PC-9 (cell line): ENCODE measurements around the gene CSNK1E. TPM values are rescaled to one million over a fixed set of nuclear protein-coding genes. Genes with fewer than 3 reads are reported as not detected.

ENCODE experiments used
- BruUV-seq: library from RNA; stranded (reverse); fragments of 400-500 nt; replicated peaks from 2 replicates; lab custom pipeline; 2021; lab: Mats Ljungman, UMichigan
- CTCF ChIA-PET: fragments of 300-600 bp; sonication (Branson Sonifier 250); formaldehyde crosslinking; loops from one replicate; lab custom pipeline; 2022; ENCODE audit warnings: antibody characterized with exemption; lab: Charles Lee
- POLR2A ChIA-PET: fragments of 300-600 bp; sonication (Branson Sonifier 250); formaldehyde crosslinking; loops from one replicate; lab custom pipeline; 2022; ENCODE audit warnings: antibody characterized with exemption; ENCODE audit not compliant: unreplicated experiment; lab: Charles Lee
- DNase-seq, 2 experiments: peaks; one replicate each; pipeline versions ENCODE4 v3.0.0 to v3.0.0-alpha.2; 2015 to 2022; ENCODE audit warnings: mixed read lengths in 1 of 2
- H2AFZ ChIP-seq: fragments of 200-600 bp; sonication (generic); 2 replicates; pipeline ENCODE4 v1.8.1; 2017; ENCODE audit warnings: antibody characterized with exemption
- H3F3A ChIP-seq: fragments of 200-600 bp; sonication (generic); 2 replicates; pipeline ENCODE4 v1.8.1; 2017; ENCODE audit warnings: antibody characterized with exemption, mild to moderate bottlenecking, low read depth; ENCODE audit not compliant: insufficient read depth
- H3K27ac ChIP-seq: fragments of 200-600 bp; sonication (generic); 2 replicates; pipeline ENCODE4 v1.6.1; 2016; ENCODE audit warnings: mixed run types
- H3K27me3 ChIP-seq: fragments of 200-600 bp; sonication (generic); 2 replicates; pipeline ENCODE4 v1.6.1; 2016; ENCODE audit warnings: low read depth, mixed run types; ENCODE audit not compliant: insufficient read depth
- H3K36me3 ChIP-seq: fragments of 200-600 bp; sonication (generic); 2 replicates; pipeline ENCODE4 v1.6.1; 2016; ENCODE audit warnings: low read depth, mixed run types
- H3K4me1 ChIP-seq: fragments of 200-600 bp; sonication (generic); replicated peaks from 2 replicates; pipeline ENCODE4 v1.6.1; 2016; ENCODE audit warnings: mixed run types; ENCODE audit not compliant: insufficient read depth
- H3K4me2 ChIP-seq: fragments of 200-600 bp; sonication (generic); 2 replicates; pipeline ENCODE4 v1.6.1; 2017; ENCODE audit warnings: mixed run types
- H3K4me3 ChIP-seq: fragments of 200-600 bp; sonication (generic); 2 replicates; pipeline ENCODE4 v1.6.1; 2016; ENCODE audit warnings: mixed run types
- H3K79me2 ChIP-seq: fragments of 200-600 bp; sonication (generic); 2 replicates; pipeline ENCODE4 v1.6.1; 2017; ENCODE audit warnings: low read depth, mixed run types
- H3K9me2 ChIP-seq: fragments of 200-600 bp; sonication (generic); 2 replicates; pipeline ENCODE4 v1.8.1; 2017; ENCODE audit warnings: mild to moderate bottlenecking; ENCODE audit not compliant: insufficient read depth
- H3K9me3 ChIP-seq: fragments of 200-600 bp; sonication (generic); 2 replicates; pipeline ENCODE4 v1.8.1; 2016; ENCODE audit warnings: low read depth; ENCODE audit not compliant: insufficient read depth
- H4K20me1 ChIP-seq: fragments of 200-600 bp; sonication (generic); 2 replicates; pipeline ENCODE4 v1.8.1; 2017; ENCODE audit not compliant: insufficient read depth
- CTCF ChIP-seq: fragments of 200-600 bp; sonication (generic); conservative IDR thresholded peaks from 2 replicates; pipeline ENCODE4 v1.6.1; 2017; ENCODE audit warnings: mixed run types, antibody characterized with exemption, mild to moderate bottlenecking, moderate library complexity
- EZH2 ChIP-seq: fragments of 200-600 bp; sonication (generic); IDR thresholded peaks from 2 replicates; pipeline ENCODE4 v1.8.0; 2017; ENCODE audit warnings: antibody characterized with exemption, low read depth
- intact Hi-C: fragments of 100-400 bp; cut with micrococcal nuclease; formaldehyde crosslinking; loops from one replicate; pipeline ENCODE4 v1.10.0; 2022; ENCODE audit not compliant: unreplicated experiment
- total RNA-seq: library from RNA; stranded (reverse); gene quantifications from 2 replicates; pipeline ENCODE4 v1.2.3, GENCODE V29; 2021

The CSNK1E gene
- total RNA-seq, 1 experiment from 2014 or later: 348 TPM

DNA sequence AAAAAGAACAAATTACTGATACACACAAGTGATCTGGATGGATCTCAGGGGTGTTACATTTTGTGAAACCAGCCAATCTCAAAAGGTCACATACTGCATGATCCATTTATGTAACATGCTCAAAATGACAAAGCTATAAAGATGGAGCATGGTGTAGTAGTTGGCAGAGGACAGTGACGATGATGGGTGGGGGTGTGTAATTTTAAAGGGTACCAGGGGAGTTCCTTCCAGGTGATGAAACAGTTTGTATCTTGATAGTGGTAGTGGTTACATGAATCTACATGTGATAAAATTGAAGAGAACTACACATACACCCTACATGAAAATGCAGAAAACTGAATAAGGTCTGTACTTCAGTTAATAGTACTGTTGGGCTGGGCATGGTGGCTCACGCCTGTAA lies 61.5 kb downstream of the CSNK1E start:
- Histone ChIP-seq H3K4me3 (no peak overlapping the region), H3K27ac (no peak overlapping the region), H3K36me3 (0 out of 2 replicates have a peak, but pooled peaks cover 18% of the 10 kb centered on the region), H3K4me2 (no peak overlapping the region), H3K9me2 (no peaks in the 10 kb centered on the region), H3F3A (peaks cover 4% of the 10 kb centered on the region; the same call in 1 of the 2 replicates), H3K79me2 (peaks cover 99% of the 10 kb centered on the region), H2AFZ (no peak overlapping the region), H3K9me3 (no peaks in the 10 kb centered on the region), H3K27me3 (no peaks in the 10 kb centered on the region), H4K20me1 (peaks cover 73% of the 10 kb centered on the region), H3K4me1 (no peaks in the 10 kb centered on the region)
- TF ChIP-seq CTCF: no peak
- TF ChIP-seq EZH2: no peak
- intact Hi-C loops: no loop called here
- ChIA-PET POLR2A (interaction anchor here (0.6 kb wide), 1 partner anchor 53 kb away, joined by 4 read pairs; no protein-coding TSS in a partner anchor), CTCF (interaction anchor here (0.6 kb wide), 1 partner anchor 208 kb away, joined by 7 read pairs; no protein-coding TSS in a partner anchor)
- no peak for DNase-seq
- no TSS peak for BruUV-seq

- Histone ChIP-seq H3K4me2 (no peak overlapping the region), H3K27ac (no peak overlapping the region), H3K36me3 (peaks cover 48% of the 10 kb centered on the region; the same call in 1 of the 2 replicates), H2AFZ (no peak overlapping the region), H3K27me3 (no peaks in the 10 kb centered on the region), H3K79me2 (peaks cover 84% of the 10 kb centered on the region), H4K20me1 (peaks cover 62% of the 10 kb centered on the region), H3K9me2 (no peaks in the 10 kb centered on the region), H3K4me3 (no peak overlapping the region), H3K4me1 (no peaks in the 10 kb centered on the region), H3F3A (peaks cover 5% of the 10 kb centered on the region; the same call in 1 of the 2 replicates), H3K9me3 (no peaks in the 10 kb centered on the region)
- no TSS peak for BruUV-seq
- DNase-seq: no peak
- TF ChIP-seq EZH2: no peak
- TF ChIP-seq CTCF: no peak
- intact Hi-C loops: no loop called here
- CTCF ChIA-PET: no interaction called here
- POLR2A ChIA-PET: no interaction called here
These were observed 65.9 kb downstream of the CSNK1E start for GRCh38 chr22:38251341-38251692.

DNA sequence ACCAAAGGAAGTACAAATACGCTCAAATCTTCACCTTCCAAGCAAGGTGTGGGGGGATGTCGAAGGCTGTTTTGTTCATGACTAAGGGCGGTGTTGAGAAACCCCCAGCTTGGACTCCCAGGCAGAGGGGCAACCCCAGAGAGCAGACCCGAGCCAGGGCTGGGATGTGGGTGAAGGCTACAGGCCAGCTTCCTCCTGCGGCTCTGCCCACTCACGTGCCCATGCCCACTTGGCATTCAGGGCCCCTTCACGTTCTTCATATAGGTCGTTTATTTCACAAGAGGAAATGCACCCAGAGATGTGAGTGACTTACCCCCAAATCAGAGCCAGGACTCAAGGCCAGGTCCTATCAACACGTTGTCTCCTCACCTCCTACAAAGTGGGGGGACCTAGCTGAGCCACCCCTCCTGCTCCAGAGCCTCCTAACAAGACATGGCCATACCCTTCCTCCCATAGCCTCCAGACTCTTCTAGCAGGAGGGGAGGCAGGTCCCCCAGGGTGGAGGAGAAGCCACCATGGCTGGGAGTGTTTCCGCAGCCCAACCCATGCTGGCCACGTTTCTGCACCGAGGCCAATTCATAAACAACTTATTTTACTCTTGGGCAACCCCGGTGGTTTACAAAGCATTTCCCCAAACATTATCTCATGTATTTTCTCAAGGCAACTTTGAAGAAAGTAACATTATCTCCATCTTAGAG lies 66.4 kb downstream of the CSNK1E start:
- H4K20me1 ChIP-seq: peaks cover 61% of the 10 kb centered on the region
- peaks cover 5% of the 10 kb centered on the region; the same call in 1 of the 2 replicates for H3F3A ChIP-seq
- intact Hi-C loops: no loop called here
- H3K79me2 ChIP-seq: peaks cover 79% of the 10 kb centered on the region
- DNase-seq: no peak
- no peak for TF ChIP-seq EZH2
- TF ChIP-seq CTCF: no peak
- POLR2A ChIA-PET: no interaction called here
- H3K36me3 ChIP-seq: peaks cover 46% of the 10 kb centered on the region; the same call in 1 of the 2 replicates
- no peak overlapping the region for H3K27ac ChIP-seq
- H3K4me1 ChIP-seq: no peaks in the 10 kb centered on the region
- no peaks in the 10 kb centered on the region for H3K9me3 ChIP-seq
- H3K27me3 ChIP-seq: no peaks in the 10 kb centered on the region
- CTCF ChIA-PET: interaction anchor here (0.5 kb wide), 1 partner anchor 99 kb away, joined by 3 read pairs; no protein-coding TSS in a partner anchor
- no peaks in the 10 kb centered on the region for H3K9me2 ChIP-seq
- H3K4me3 ChIP-seq: no peak overlapping the region
- no peak overlapping the region for H2AFZ ChIP-seq
- H3K4me2 ChIP-seq: no peak overlapping the region
- no TSS peak for BruUV-seq
